Measurements from ENCODE around the gene DDB1. TPM values are rescaled to one million over a fixed set of nuclear protein-coding genes. Genes with fewer than 3 reads are reported as not detected.
A peak's percentile ranks its signal among the peaks of the same experiment; 100 is the strongest.

DDB1 gene
- total and polyA plus RNA-seq, 2 of the 13 experiments (the other 11 are each of a cell fraction or from before 2014, with no cell fraction given) = 217 to 266 TPM

GRCh38 chr11:61336171-61336935, 3.4 kb upstream of the DDB1 start (continued):
- TF ChIP-seq ZMAT3 (CRISPR knock-in tag; conservative IDR thresholded peaks at IDR 0.05) = 0 out of 2 replicates have a peak, but pooled peaks have one; percentile 64
- no peak for TF ChIP-seq SIN3A (IDR thresholded peaks at IDR 0.05; ENCODE audit: borderline replicate concordance, low read depth, low read length)
- 0 out of 2 replicates have a peak, but pooled peaks have one; percentile 86 for TF ChIP-seq ATF6 (CRISPR knock-in tag; conservative IDR thresholded peaks at IDR 0.05)
- no peak for TF ChIP-seq TBX3 (IDR thresholded peaks at IDR 0.05; ENCODE audit: borderline replicate concordance)
- TF ChIP-seq ZNF430 (CRISPR knock-in tag; IDR thresholded peaks at IDR 0.05) = no peak
- TF ChIP-seq FOSL2 (CRISPR knock-in tag; IDR thresholded peaks at IDR 0.05) = peak; percentile 44
- TF ChIP-seq ZNF788 (CRISPR knock-in tag; IDR thresholded peaks at IDR 0.05; ENCODE audit: borderline replicate concordance) = peak; percentile 69; the same call in 1 of the 2 replicates
- peak; percentile 81; the same call in 1 of the 2 replicates for TF ChIP-seq SMAD3 (CRISPR knock-in tag; IDR thresholded peaks at IDR 0.05)
- TF ChIP-seq STAT6 (CRISPR knock-in tag; IDR thresholded peaks at IDR 0.05; ENCODE audit: borderline replicate concordance) = no peak
- TF ChIP-seq TGIF2 (CRISPR knock-in tag; IDR thresholded peaks at IDR 0.05) = no peak
- TF ChIP-seq ZNF749 (CRISPR knock-in tag; IDR thresholded peaks at IDR 0.05; ENCODE audit: borderline replicate concordance) = no peak
- TF ChIP-seq ZNF614 (CRISPR knock-in tag; IDR thresholded peaks at IDR 0.05; ENCODE audit: borderline replicate concordance) = 0 out of 2 replicates have a peak, but pooled peaks have one; percentile 42
- 0 out of 2 replicates have a peak, but pooled peaks have one; percentile 35 for TF ChIP-seq ZBTB44 (CRISPR knock-in tag; IDR thresholded peaks at IDR 0.05)
- TF ChIP-seq MED8 (CRISPR knock-in tag; IDR thresholded peaks at IDR 0.05; ENCODE audit: insufficient replicate concordance) = no peak
- no peak for TF ChIP-seq ZNF570 (CRISPR knock-in tag; IDR thresholded peaks at IDR 0.05; ENCODE audit: borderline replicate concordance)
- peak; percentile 77 for TF ChIP-seq ELF1 (CRISPR knock-in tag; IDR thresholded peaks at IDR 0.05)
- TF ChIP-seq ZFP36L2 (CRISPR knock-in tag; IDR thresholded peaks at IDR 0.05) = no peak
- no peak for TF ChIP-seq NRL (CRISPR knock-in tag; IDR thresholded peaks at IDR 0.05; ENCODE audit: borderline replicate concordance)
- TF ChIP-seq CTCF (CRISPR knock-in tag; IDR thresholded peaks at IDR 0.05) = peak; percentile 96
- TF ChIP-seq KLF16 (CRISPR knock-in tag; IDR thresholded peaks at IDR 0.05) = peak in 1 of 2 experiments; percentile 63; a peak in 2 of 4 replicates
- no peak for TF ChIP-seq ZNF44 (CRISPR knock-in tag; IDR thresholded peaks at IDR 0.05)
